HepG2 (cell line): ENCODE data around the gene BCL2L1. TPM values are rescaled to one million over a fixed set of nuclear protein-coding genes. Genes with fewer than 3 reads are reported as not detected.
A peak's percentile ranks its signal among the peaks of the same experiment; 100 is the strongest.

ENCODE experiments used
- FOXK1 ChIP-seq: sonication (generic); formaldehyde crosslinking; IDR thresholded peaks from 2 replicates; pipeline ENCODE4 v1.4.0; 2020; ENCODE audit warnings: low read depth, missing genetic modification reagents, borderline replicate concordance
- GABPA ChIP-seq, 2 experiments: IDR thresholded peaks; 2 replicates each; pipeline ENCODE4 v1.6.1; 2011 to 2016; ENCODE audit warnings: low read depth in 2 of 2, low read length in 1 of 2, missing biosample characterization in 1 of 2, missing genetic modification characterization in 1 of 2
- HDAC6 ChIP-seq: fragments of 200-600 bp; sonication (generic); IDR thresholded peaks from 2 replicates; pipeline ENCODE4 v1.7.0; 2017; ENCODE audit warnings: mild to moderate bottlenecking, antibody characterized with exemption, low read length, low read depth
- MBD4 ChIP-seq: IDR thresholded peaks from 2 replicates; pipeline ENCODE4 v1.6.1; 2012; ENCODE audit warnings: low read length, inconsistent platforms, borderline replicate concordance
- MTA3 ChIP-seq: sonication (generic); formaldehyde crosslinking; IDR thresholded peaks from 2 replicates; pipeline ENCODE4 v1.4.0; 2020; ENCODE audit warnings: missing genetic modification reagents
- NAIF1 ChIP-seq: sonication (generic); formaldehyde crosslinking; IDR thresholded peaks from 2 replicates; pipeline ENCODE4 v1.5.0; 2020; ENCODE audit warnings: mild to moderate bottlenecking, missing genetic modification reagents, borderline replicate concordance
- NFKB2 ChIP-seq: sonication (generic); formaldehyde crosslinking; IDR thresholded peaks from 2 replicates; pipeline ENCODE4 v1.4.0; 2020; ENCODE audit warnings: missing genetic modification reagents, borderline replicate concordance
- NR2C2 ChIP-seq: sonication (generic); formaldehyde crosslinking; IDR thresholded peaks from 2 replicates; pipeline ENCODE4 v1.4.0; 2020; ENCODE audit warnings: missing genetic modification reagents, mild to moderate bottlenecking, moderate library complexity, borderline replicate concordance
- NRL ChIP-seq: sonication (generic); formaldehyde crosslinking; IDR thresholded peaks from 2 replicates; pipeline ENCODE4 v1.5.0; 2020; ENCODE audit warnings: missing genetic modification reagents, mild to moderate bottlenecking, moderate library complexity, borderline replicate concordance
- PAWR ChIP-seq: sonication (generic); formaldehyde crosslinking; IDR thresholded peaks from 2 replicates; pipeline ENCODE4 v1.4.0; 2020; ENCODE audit warnings: missing genetic modification reagents, mild to moderate bottlenecking, borderline replicate concordance
- RELA ChIP-seq: sonication (generic); formaldehyde crosslinking; IDR thresholded peaks from 2 replicates; pipeline ENCODE4 v1.4.0; 2020; ENCODE audit warnings: missing genetic modification reagents
- TBP ChIP-seq: sonication (generic); formaldehyde crosslinking; IDR thresholded peaks from 2 replicates; pipeline ENCODE4 v1.5.0; 2020; ENCODE audit warnings: missing genetic modification reagents
- ZNF143 ChIP-seq: sonication (generic); formaldehyde crosslinking; IDR thresholded peaks from 2 replicates; pipeline ENCODE4 v1.4.0; 2020; ENCODE audit warnings: missing genetic modification reagents
- ZNF496 ChIP-seq: sonication (generic); formaldehyde crosslinking; IDR thresholded peaks from 2 replicates; pipeline ENCODE4 v1.8.1; 2023; ENCODE audit warnings: mild to moderate bottlenecking, moderate library complexity, missing genetic modification reagents; ENCODE audit not compliant: insufficient replicate concordance
- ZNF713 ChIP-seq: sonication (generic); formaldehyde crosslinking; IDR thresholded peaks from 2 replicates; pipeline ENCODE4 v1.4.0; 2020; ENCODE audit warnings: mild to moderate bottlenecking, missing genetic modification reagents
- ZNF720 ChIP-seq: sonication (generic); formaldehyde crosslinking; IDR thresholded peaks from 2 replicates; pipeline ENCODE4 v1.4.0; 2020; ENCODE audit warnings: missing genetic modification reagents
- ZNF773 ChIP-seq: sonication (generic); formaldehyde crosslinking; IDR thresholded peaks from 2 replicates; pipeline ENCODE4 v1.4.0; 2020; ENCODE audit warnings: missing genetic modification reagents, borderline replicate concordance
- ZSCAN22 ChIP-seq: sonication (generic); formaldehyde crosslinking; IDR thresholded peaks from 2 replicates; pipeline ENCODE4 v1.4.0; 2020; ENCODE audit warnings: mild to moderate bottlenecking, missing genetic modification reagents
- polyA plus RNA-seq, 8 experiments: library from polyadenylated mRNA; depleted of rRNA in 3 of 8; stranded (reverse) in 7 of 8; unstranded in 1 of 8; fragments of >200 nt; fragmentation: Illumina TruSeq in 4 of 8; extraction: Trizol in 4 of 8; gene quantifications; 2 replicates each; pipeline versions ENCODE4 v1.2.1 to v1.2.3, GENCODE V29; 2011 to 2016; ENCODE audit warnings: low read depth in 4 of 8, missing spikeins in 1 of 8, mixed read lengths in 1 of 8; ENCODE audit not compliant: insufficient read depth in 1 of 8
- total RNA-seq, 5 experiments: library from RNA; depleted of rRNA; stranded (reverse); fragments of >200 nt; fragmentation: Illumina TruSeq; extraction: Trizol; gene quantifications; 2 replicates each; pipeline ENCODE4 v1.2.3, GENCODE V29; 2016; ENCODE audit warnings: low read depth in 1 of 5
- TF ChIP-seq, protein P1 (sequence below): sonication (generic); formaldehyde crosslinking; IDR thresholded peaks from 2 replicates; pipeline ENCODE4 v1.4.0; 2020; ENCODE audit warnings: missing genetic modification reagents
- TF ChIP-seq, protein P2 (sequence below): sonication (generic); formaldehyde crosslinking; IDR thresholded peaks from 2 replicates; pipeline ENCODE4 v1.4.0; 2020; ENCODE audit warnings: missing genetic modification reagents, borderline replicate concordance
- TF ChIP-seq, protein P3 (sequence below): sonication (generic); formaldehyde crosslinking; IDR thresholded peaks from 2 replicates; pipeline ENCODE4 v1.4.0; 2020; ENCODE audit warnings: mild to moderate bottlenecking, missing genetic modification reagents

The BCL2L1 gene
- total and polyA plus RNA-seq, 2 of the 13 experiments (the other 11 are each of a cell fraction or from before 2014, with no cell fraction given), result 164 to 258 TPM

DNA sequence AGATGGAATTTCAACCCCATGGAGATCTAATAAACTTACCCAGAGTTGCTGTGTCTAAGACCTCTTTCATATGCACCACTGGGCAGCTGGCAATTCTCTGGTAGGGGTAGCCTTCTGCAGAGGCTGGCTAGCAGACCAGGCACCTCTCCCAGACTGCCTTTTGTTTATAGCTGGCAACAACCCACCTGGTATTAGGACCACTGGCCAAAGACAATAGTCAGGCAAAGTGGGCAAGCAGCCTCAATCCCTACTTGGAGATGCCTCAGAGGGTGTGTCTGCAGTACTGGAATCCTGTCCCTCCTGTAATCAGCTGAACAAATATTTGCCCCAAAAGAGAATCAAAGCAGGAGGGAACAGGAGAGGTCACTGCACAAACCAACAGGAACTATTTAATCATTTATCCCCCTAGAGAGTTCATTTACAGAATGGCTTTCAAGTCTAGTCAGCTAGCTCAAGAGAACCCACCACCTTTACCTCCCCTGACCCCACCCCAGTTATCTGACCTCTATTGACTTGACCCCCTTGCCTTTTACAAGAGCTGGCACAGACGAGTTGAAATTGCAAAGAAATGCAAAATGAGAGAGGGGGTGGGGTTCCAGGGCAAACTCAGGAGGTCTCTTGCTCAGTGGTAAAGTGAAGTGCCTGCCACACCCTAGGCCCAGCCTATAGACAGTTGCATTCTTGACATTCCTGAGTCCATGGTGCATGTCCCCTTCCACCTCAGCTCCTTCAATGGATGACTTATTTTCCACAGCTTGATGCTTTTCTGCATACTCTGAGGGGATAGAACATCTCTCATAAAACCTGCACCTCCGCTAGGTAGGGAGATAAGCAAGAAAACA is 2.8 kb downstream of the BCL2L1 start (continued):
- peak; percentile 22; the same call in 1 of the 2 replicates for TF ChIP-seq ZSCAN22 (CRISPR knock-in tag)
- peak; percentile 94 for TF ChIP-seq MBD4
- no peak for TF ChIP-seq ZNF496 (CRISPR knock-in tag)
- TF ChIP-seq GABPA (IDR thresholded peaks at IDR 0.05; ENCODE audit: low read depth, low read length), result no peak
- peak; percentile 67; the same call in 1 of the 2 replicates for TF ChIP-seq GABPA (CRISPR knock-in tag; IDR thresholded peaks at IDR 0.05; ENCODE audit: low read depth)
- 0 out of 2 replicates have a peak, but pooled peaks have one; percentile 76 for TF ChIP-seq FOXK1 (CRISPR knock-in tag)
- TF ChIP-seq RELA, result peak; percentile 16
- TF ChIP-seq NAIF1 (CRISPR knock-in tag), result no peak; the same call in 1 of the 2 replicates
- TF ChIP-seq, protein P1, sequence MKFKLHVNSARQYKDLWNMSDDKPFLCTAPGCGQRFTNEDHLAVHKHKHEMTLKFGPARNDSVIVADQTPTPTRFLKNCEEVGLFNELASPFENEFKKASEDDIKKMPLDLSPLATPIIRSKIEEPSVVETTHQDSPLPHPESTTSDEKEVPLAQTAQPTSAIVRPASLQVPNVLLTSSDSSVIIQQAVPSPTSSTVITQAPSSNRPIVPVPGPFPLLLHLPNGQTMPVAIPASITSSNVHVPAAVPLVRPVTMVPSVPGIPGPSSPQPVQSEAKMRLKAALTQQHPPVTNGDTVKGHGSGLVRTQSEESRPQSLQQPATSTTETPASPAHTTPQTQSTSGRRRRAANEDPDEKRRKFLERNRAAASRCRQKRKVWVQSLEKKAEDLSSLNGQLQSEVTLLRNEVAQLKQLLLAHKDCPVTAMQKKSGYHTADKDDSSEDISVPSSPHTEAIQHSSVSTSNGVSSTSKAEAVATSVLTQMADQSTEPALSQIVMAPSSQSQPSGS (CRISPR knock-in tag), result peak; percentile 69
- no peak for TF ChIP-seq NFKB2
- 0 out of 2 replicates have a peak, but pooled peaks have one; percentile 70 for TF ChIP-seq HDAC6
- TF ChIP-seq, protein P2, sequence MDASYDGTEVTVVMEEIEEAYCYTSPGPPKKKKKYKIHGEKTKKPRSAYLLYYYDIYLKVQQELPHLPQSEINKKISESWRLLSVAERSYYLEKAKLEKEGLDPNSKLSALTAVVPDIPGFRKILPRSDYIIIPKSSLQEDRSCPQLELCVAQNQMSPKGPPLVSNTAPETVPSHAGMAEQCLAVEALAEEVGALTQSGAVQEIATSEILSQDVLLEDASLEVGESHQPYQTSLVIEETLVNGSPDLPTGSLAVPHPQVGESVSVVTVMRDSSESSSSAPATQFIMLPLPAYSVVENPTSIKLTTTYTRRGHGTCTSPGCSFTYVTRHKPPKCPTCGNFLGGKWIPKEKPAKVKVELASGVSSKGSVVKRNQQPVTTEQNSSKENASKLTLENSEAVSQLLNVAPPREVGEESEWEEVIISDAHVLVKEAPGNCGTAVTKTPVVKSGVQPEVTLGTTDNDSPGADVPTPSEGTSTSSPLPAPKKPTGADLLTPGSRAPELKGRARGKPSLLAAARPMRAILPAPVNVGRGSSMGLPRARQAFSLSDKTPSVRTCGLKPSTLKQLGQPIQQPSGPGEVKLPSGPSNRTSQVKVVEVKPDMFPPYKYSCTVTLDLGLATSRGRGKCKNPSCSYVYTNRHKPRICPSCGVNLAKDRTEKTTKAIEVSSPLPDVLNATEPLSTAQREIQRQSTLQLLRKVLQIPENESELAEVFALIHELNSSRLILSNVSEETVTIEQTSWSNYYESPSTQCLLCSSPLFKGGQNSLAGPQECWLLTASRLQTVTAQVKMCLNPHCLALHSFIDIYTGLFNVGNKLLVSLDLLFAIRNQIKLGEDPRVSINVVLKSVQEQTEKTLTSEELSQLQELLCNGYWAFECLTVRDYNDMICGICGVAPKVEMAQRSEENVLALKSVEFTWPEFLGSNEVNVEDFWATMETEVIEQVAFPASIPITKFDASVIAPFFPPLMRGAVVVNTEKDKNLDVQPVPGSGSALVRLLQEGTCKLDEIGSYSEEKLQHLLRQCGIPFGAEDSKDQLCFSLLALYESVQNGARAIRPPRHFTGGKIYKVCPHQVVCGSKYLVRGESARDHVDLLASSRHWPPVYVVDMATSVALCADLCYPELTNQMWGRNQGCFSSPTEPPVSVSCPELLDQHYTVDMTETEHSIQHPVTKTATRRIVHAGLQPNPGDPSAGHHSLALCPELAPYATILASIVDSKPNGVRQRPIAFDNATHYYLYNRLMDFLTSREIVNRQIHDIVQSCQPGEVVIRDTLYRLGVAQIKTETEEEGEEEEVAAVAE (CRISPR knock-in tag), result peak; percentile 44; the same call in 1 of the 2 replicates
- TF ChIP-seq, protein P3, sequence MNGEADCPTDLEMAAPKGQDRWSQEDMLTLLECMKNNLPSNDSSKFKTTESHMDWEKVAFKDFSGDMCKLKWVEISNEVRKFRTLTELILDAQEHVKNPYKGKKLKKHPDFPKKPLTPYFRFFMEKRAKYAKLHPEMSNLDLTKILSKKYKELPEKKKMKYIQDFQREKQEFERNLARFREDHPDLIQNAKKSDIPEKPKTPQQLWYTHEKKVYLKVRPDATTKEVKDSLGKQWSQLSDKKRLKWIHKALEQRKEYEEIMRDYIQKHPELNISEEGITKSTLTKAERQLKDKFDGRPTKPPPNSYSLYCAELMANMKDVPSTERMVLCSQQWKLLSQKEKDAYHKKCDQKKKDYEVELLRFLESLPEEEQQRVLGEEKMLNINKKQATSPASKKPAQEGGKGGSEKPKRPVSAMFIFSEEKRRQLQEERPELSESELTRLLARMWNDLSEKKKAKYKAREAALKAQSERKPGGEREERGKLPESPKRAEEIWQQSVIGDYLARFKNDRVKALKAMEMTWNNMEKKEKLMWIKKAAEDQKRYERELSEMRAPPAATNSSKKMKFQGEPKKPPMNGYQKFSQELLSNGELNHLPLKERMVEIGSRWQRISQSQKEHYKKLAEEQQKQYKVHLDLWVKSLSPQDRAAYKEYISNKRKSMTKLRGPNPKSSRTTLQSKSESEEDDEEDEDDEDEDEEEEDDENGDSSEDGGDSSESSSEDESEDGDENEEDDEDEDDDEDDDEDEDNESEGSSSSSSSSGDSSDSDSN, result no peak; the same call in 1 of the 2 replicates
- TF ChIP-seq TBP, result no peak
- peak; percentile 84 for TF ChIP-seq NR2C2 (CRISPR knock-in tag)
- no peak for TF ChIP-seq ZNF713 (CRISPR knock-in tag)
- no peak for TF ChIP-seq MTA3
- no peak for TF ChIP-seq ZNF773 (CRISPR knock-in tag)
- TF ChIP-seq NRL (CRISPR knock-in tag), result no peak
- peak; percentile 57; the same call in 1 of the 2 replicates for TF ChIP-seq ZNF143 (CRISPR knock-in tag)
- TF ChIP-seq ZNF720 (CRISPR knock-in tag), result no peak; the same call in 1 of the 2 replicates
- no peak for TF ChIP-seq PAWR
